DOHH2 (cell line): ENCODE results near the gene ARL2BP.

Source experiments
- H3F3A ChIP-seq: fragments of 200-600 bp; sonication (generic), shearing (Covaris generic); 2 replicates; pipeline ENCODE4 v1.6.0; 2016; ENCODE audit warnings: antibody characterized with exemption, mild to moderate bottlenecking; ENCODE audit not compliant: control insufficient read depth, insufficient read depth
- H3K27ac ChIP-seq: fragments of 200-600 bp; sonication (generic); 2 replicates; pipeline ENCODE4 v1.5.1; 2014; ENCODE audit warnings: low read depth, mild to moderate bottlenecking, low read length, moderate library complexity
- H3K27me3 ChIP-seq: fragments of 200-600 bp; sonication (generic); 2 replicates; pipeline ENCODE4 v1.6.1; 2014; ENCODE audit warnings: mild to moderate bottlenecking, low read length, mixed read lengths; ENCODE audit not compliant: control insufficient read depth
- H3K36me3 ChIP-seq: fragments of 200-600 bp; sonication (generic); 2 replicates; pipeline ENCODE4 v1.6.1; 2014; ENCODE audit warnings: mild to moderate bottlenecking, low read length, moderate library complexity, mixed read lengths; ENCODE audit not compliant: control insufficient read depth
- H3K4me1 ChIP-seq: fragments of 200-600 bp; sonication (generic); 2 replicates; pipeline ENCODE4 v1.6.1; 2014; ENCODE audit warnings: mild to moderate bottlenecking, low read length, mixed read lengths; ENCODE audit not compliant: control insufficient read depth
- H3K4me2 ChIP-seq: fragments of 200-600 bp; sonication (generic); 2 replicates; pipeline ENCODE4 v1.6.0; 2014; ENCODE audit warnings: mild to moderate bottlenecking, low read length, moderate library complexity
- H3K4me3 ChIP-seq: fragments of 200-600 bp; sonication (generic); 2 replicates; pipeline ENCODE4 v1.5.1; 2014; ENCODE audit warnings: mild to moderate bottlenecking, low read length, mixed read lengths
- H3K79me2 ChIP-seq: fragments of 200-600 bp; sonication (generic); 2 replicates; pipeline ENCODE4 v1.6.1; 2014; ENCODE audit warnings: mild to moderate bottlenecking, low read length, mixed read lengths; ENCODE audit not compliant: control insufficient read depth
- H3K9me2 ChIP-seq: fragments of 200-600 bp; sonication (generic); replicated peaks from 2 replicates; pipeline ENCODE4 v1.6.1; 2014; ENCODE audit warnings: mild to moderate bottlenecking, low read length, mixed read lengths; ENCODE audit not compliant: control insufficient read depth
- H3K9me3 ChIP-seq: fragments of 200-600 bp; sonication (generic); 2 replicates; pipeline ENCODE4 v1.6.1; 2014; ENCODE audit warnings: antibody characterized with exemption, low read length, mixed read lengths; ENCODE audit not compliant: control insufficient read depth, insufficient read depth
- H4K20me1 ChIP-seq: fragments of 200-600 bp; sonication (generic); 2 replicates; pipeline ENCODE4 v1.6.0; 2014; ENCODE audit warnings: low read depth, mild to moderate bottlenecking, antibody characterized with exemption, low read length, moderate library complexity; ENCODE audit not compliant: control insufficient read depth, insufficient read depth
- CTCF ChIP-seq: fragments of 200-600 bp; sonication (generic); IDR thresholded peaks from one replicate; pipeline ENCODE4 v1.5.1; 2014; ENCODE audit warnings: antibody characterized with exemption, mild to moderate bottlenecking, low read depth, low read length; ENCODE audit not compliant: poor library complexity, severe bottlenecking
- EZH2phosphoT487 ChIP-seq: fragments of 200-600 bp; sonication (generic); IDR thresholded peaks from 2 replicates; pipeline ENCODE4 v1.6.1; 2017; ENCODE audit warnings: borderline replicate concordance, mild to moderate bottlenecking, antibody characterized with exemption, low read length, moderate library complexity, mixed read lengths

The ARL2BP gene

GRCh38 chr16:57268804-57269800 is 24.0 kb downstream of the ARL2BP start:
- H3K79me2 ChIP-seq = no peaks in the 10 kb centered on the region
- H3K4me3 ChIP-seq = no peak overlapping the region
- TF ChIP-seq EZH2phosphoT487 (no peak), CTCF (no peak)
- no peaks in the 10 kb centered on the region for H3K9me2 ChIP-seq
- no peaks in the 10 kb centered on the region for H3K36me3 ChIP-seq
- no peaks in the 10 kb centered on the region for H3K9me3 ChIP-seq
- no peaks in the 10 kb centered on the region for H3F3A ChIP-seq
- no peaks in the 10 kb centered on the region for H3K27me3 ChIP-seq
- no peaks in the 10 kb centered on the region for H4K20me1 ChIP-seq
- no peak overlapping the region for H3K4me2 ChIP-seq
- no peak overlapping the region for H3K27ac ChIP-seq
- H3K4me1 ChIP-seq = peaks cover 3% of the 10 kb centered on the region; the same call in 1 of the 2 replicates

GRCh38 chr16:57270221-57271062 is 25.4 kb downstream of the ARL2BP start:
- Histone ChIP-seq H3K4me1 (peaks cover 3% of the 10 kb centered on the region; the same call in 1 of the 2 replicates), H3K27me3 (no peaks in the 10 kb centered on the region), H3K27ac (no peak overlapping the region), H4K20me1 (no peaks in the 10 kb centered on the region), H3K4me2 (no peak overlapping the region), H3K9me2 (no peaks in the 10 kb centered on the region), H3K9me3 (no peaks in the 10 kb centered on the region), H3K4me3 (no peak overlapping the region), H3K36me3 (no peaks in the 10 kb centered on the region), H3F3A (no peaks in the 10 kb centered on the region), H3K79me2 (no peaks in the 10 kb centered on the region)
- TF ChIP-seq CTCF = no peak
- TF ChIP-seq EZH2phosphoT487 = no peak

GRCh38 chr16:57271063-57271345 is 25.9 kb downstream of the ARL2BP start:
- peaks cover 3% of the 10 kb centered on the region; the same call in 1 of the 2 replicates for H3K4me1 ChIP-seq
- H4K20me1 ChIP-seq = no peaks in the 10 kb centered on the region
- TF ChIP-seq EZH2phosphoT487 = no peak
- TF ChIP-seq CTCF = no peak
- no peak overlapping the region for H3K27ac ChIP-seq
- H3K36me3 ChIP-seq = no peaks in the 10 kb centered on the region
- H3K4me2 ChIP-seq = no peak overlapping the region
- H3K79me2 ChIP-seq = no peaks in the 10 kb centered on the region
- no peaks in the 10 kb centered on the region for H3K27me3 ChIP-seq
- no peaks in the 10 kb centered on the region for H3F3A ChIP-seq
- H3K4me3 ChIP-seq = no peak overlapping the region
- H3K9me2 ChIP-seq = no peaks in the 10 kb centered on the region
- no peaks in the 10 kb centered on the region for H3K9me3 ChIP-seq
